Tibial nerve (tissue), 4 donors: ENCODE measurements around the gene SYCE1. TPM values are rescaled to one million over a fixed set of nuclear protein-coding genes. Genes with fewer than 3 reads are reported as not detected.
"Not testable (repeated sequence)": the region's sequence is repeated elsewhere in the genome, so short reads cannot be mapped to it uniquely, and the experiment has no call there.

Source experiments
- DNase-seq, 2 donors: peaks; one replicate each; pipeline ENCODE4 v3.0.0-alpha.2; 2019; ENCODE audit warnings: low spot score in 2 of 2
- H3K27ac ChIP-seq, 4 donors: fragments of 200-600 bp; sonication (generic) in 3 of 4; one replicate each; pipeline ENCODE4 v1.5.1; 2017 to 2019; ENCODE audit warnings: mild to moderate bottlenecking in 1 of 4
- H3K27me3 ChIP-seq, 2 donors: fragments of 200-600 bp; sonication (generic) in 1 of 2; one replicate each; pipeline versions ENCODE4 v1.5.1 to v1.6.0; 2017 to 2019
- H3K36me3 ChIP-seq, 3 donors: fragments of 200-600 bp; sonication (generic); one replicate each; pipeline ENCODE4 v1.5.1; 2018 to 2019
- H3K4me1 ChIP-seq, 4 donors: fragments of 200-600 bp; sonication (generic) in 3 of 4; one replicate each; pipeline ENCODE4 v1.5.1; 2017 to 2019
- H3K4me3 ChIP-seq, 4 donors: fragments of 200-600 bp; sonication (generic) in 3 of 4; one replicate each; pipeline ENCODE4 v1.5.1; 2017 to 2019; ENCODE audit warnings: mild to moderate bottlenecking in 1 of 4, moderate library complexity in 1 of 4
- H3K9me3 ChIP-seq, 4 donors: fragments of 200-600 bp; sonication (generic) in 3 of 4; one replicate each; pipeline ENCODE4 v1.5.1; 2017 to 2019
- CTCF ChIP-seq, 5 experiments: fragments of 200-600 bp in 3 of 5; fragments of 450-650 bp in 2 of 5; sonication (generic) in 3 of 5; IDR thresholded peaks; one replicate each; pipeline ENCODE4 v1.5.1; 2016 to 2019; ENCODE audit warnings: antibody characterized with exemption in 5 of 5, mild to moderate bottlenecking in 3 of 5, moderate library complexity in 2 of 5
- EP300 ChIP-seq, 2 donors: sonication (generic); formaldehyde crosslinking; IDR thresholded peaks; one replicate each; pipeline ENCODE4 v1.6.1; 2017; ENCODE audit warnings: antibody characterized with exemption in 2 of 2, mild to moderate bottlenecking in 1 of 2
- POLR2A ChIP-seq, 2 donors: fragments of 450-650 bp; IDR thresholded peaks; one replicate each; pipeline ENCODE4 v1.6.1; 2017; ENCODE audit warnings: antibody characterized with exemption in 2 of 2, mild to moderate bottlenecking in 2 of 2, moderate library complexity in 2 of 2
- WGBS, 2 donors: methylation state at CpG; one replicate each; pipeline ENCODE4 v1.1.5; 2018; 5-methylcytosine and 5-hydroxymethylcytosine counted together
- total RNA-seq, 4 donors: library from RNA; depleted of rRNA; stranded (reverse); fragments of >200 nt; gene quantifications; one replicate each; pipeline ENCODE4 v1.1.0, GENCODE V29; 2016

The SYCE1 gene
- 1 to 10 TPM in 1 of 4 donors, not detected in 3; 3.5 TPM for total RNA-seq

- Histone ChIP-seq H3K27ac (peak within 1 kb of the TSS in 1 of 4 donors; percentile 71), H3K27me3 (no peaks in the 10 kb centered on the region), H3K36me3 (no peaks in the 10 kb centered on the region), H3K4me3 (peak within 1 kb of the TSS in 1 of 4 donors; percentile 24), H3K9me3 (peaks cover 0 to 28% (median 0%) of the 10 kb centered on the region in 4 donors), H3K4me1 (no peaks in the 10 kb centered on the region)
- DNase-seq = peak in 1 of 2 donors; percentile 70
- TF ChIP-seq POLR2A (IDR thresholded peaks at IDR 0.05) (no peak), CTCF (IDR thresholded peaks at IDR 0.05) (no peak), EP300 (IDR thresholded peaks at IDR 0.05) (no peak)
- 43 to 66% methylated on average over 42 to 57 of the region's 77 CpGs for WGBS, 2 donors
These were observed at the start of gene SYCE1 for GRCh38 chr10:133565441-133566294. TSS of gene SYCE1 (minus strand) at chr10:133565583. CDS start at chr10:133565529, 54 bp downstream.

GRCh38 chr10:133614830-133615580 is 49.6 kb upstream of the SYCE1 start:
- Histone ChIP-seq H3K9me3 (peaks cover 0 to 7% (median 0%) of the 10 kb centered on the region in 4 donors), H3K36me3 (no peaks in the 10 kb centered on the region), H3K4me1 (no peaks in the 10 kb centered on the region), H3K27ac (no peak overlapping the region), H3K4me3 (no peak overlapping the region), H3K27me3 (no peaks in the 10 kb centered on the region)
- DNase-seq = no peak
- TF ChIP-seq POLR2A (IDR thresholded peaks at IDR 0.05) (no peak), EP300 (IDR thresholded peaks at IDR 0.05) (no peak), CTCF (IDR thresholded peaks at IDR 0.05) (no peak)
- WGBS, 2 donors = 87 to 93% methylated on average over 10 of the region's 10 CpGs

- no peaks in the 10 kb centered on the region for H3K4me1 ChIP-seq
- H3K9me3 ChIP-seq = peaks cover 0 to 7% (median 0%) of the 10 kb centered on the region in 4 donors
- no peak for TF ChIP-seq CTCF (IDR thresholded peaks at IDR 0.05)
- TF ChIP-seq POLR2A (IDR thresholded peaks at IDR 0.05) = no peak
- TF ChIP-seq EP300 (IDR thresholded peaks at IDR 0.05) = no peak
- DNase-seq = no peak
- H3K27me3 ChIP-seq = no peaks in the 10 kb centered on the region
- no peaks in the 10 kb centered on the region for H3K36me3 ChIP-seq
- no peak overlapping the region for H3K4me3 ChIP-seq
- 70 to 75% methylated on average over 6 of the region's 6 CpGs for WGBS, 2 donors
- no peak overlapping the region for H3K27ac ChIP-seq
These were observed 48.3 kb upstream of the SYCE1 start for GRCh38 chr10:133613699-133614098.

- H3K27ac ChIP-seq = no peak overlapping the region
- H3K27me3 ChIP-seq = no peaks in the 10 kb centered on the region
- no peak for DNase-seq
- H3K36me3 ChIP-seq = no peaks in the 10 kb centered on the region
- no peak overlapping the region for H3K4me3 ChIP-seq
- TF ChIP-seq EP300 (IDR thresholded peaks at IDR 0.05) (no peak), POLR2A (IDR thresholded peaks at IDR 0.05) (no peak), CTCF (IDR thresholded peaks at IDR 0.05) (no peak)
- 59 to 65% methylated on average over 4 of the region's 4 CpGs for WGBS, 2 donors
- peaks cover 0 to 7% (median 0%) of the 10 kb centered on the region in 4 donors for H3K9me3 ChIP-seq
- no peaks in the 10 kb centered on the region for H3K4me1 ChIP-seq
These were observed 45.7 kb upstream of the SYCE1 start for GRCh38 chr10:133611079-133611478.

GRCh38 chr10:133608855-133609254 is 43.5 kb upstream of the SYCE1 start:
- Histone ChIP-seq H3K4me1 (no peaks in the 10 kb centered on the region), H3K4me3 (no peak overlapping the region), H3K36me3 (no peaks in the 10 kb centered on the region), H3K27me3 (no peaks in the 10 kb centered on the region), H3K27ac (no peak overlapping the region), H3K9me3 (peaks cover 0 to 7% (median 0%) of the 10 kb centered on the region in 4 donors)
- TF ChIP-seq CTCF (IDR thresholded peaks at IDR 0.05) (peak; percentile 17 to 33 (median 25)), EP300 (IDR thresholded peaks at IDR 0.05) (no peak)
- 9 to 32% methylated on average over 3 of the region's 3 CpGs for WGBS, 2 donors
- DNase-seq = no peak

GRCh38 chr10:133603434-133603833 is 38.1 kb upstream of the SYCE1 start:
- not testable (repeated sequence) for H3K4me1 ChIP-seq, H3K9me3 ChIP-seq, H3K4me3 ChIP-seq, H3K27me3 ChIP-seq, DNase-seq, H3K27ac ChIP-seq, H3K36me3 ChIP-seq
- 77 to 80% methylated on average over 2 of the region's 2 CpGs for WGBS, 2 donors
